HepG2 (cell line): Measurements from ENCODE around the gene LEP. TPM values are rescaled to one million over a fixed set of nuclear protein-coding genes. Genes with fewer than 3 reads are reported as not detected.

Experiments used
- ARID2 ChIP-seq: sonication (generic); formaldehyde crosslinking; IDR thresholded peaks from 2 replicates; pipeline ENCODE4 v1.8.1; 2022; ENCODE audit warnings: mild to moderate bottlenecking, missing genetic modification reagents, borderline replicate concordance
- CEBPB ChIP-seq: IDR thresholded peaks from 2 replicates; pipeline ENCODE4 v1.6.1; 2011; ENCODE audit warnings: low read depth, low read length, improper control_type of control experiment, borderline replicate concordance
- ISL2 ChIP-seq: sonication (generic); formaldehyde crosslinking; IDR thresholded peaks from 2 replicates; pipeline ENCODE4 v1.5.0; 2020; ENCODE audit warnings: missing genetic modification reagents
- JDP2 ChIP-seq: sonication (generic); formaldehyde crosslinking; IDR thresholded peaks from 2 replicates; pipeline ENCODE4 v1.8.1; 2022; ENCODE audit warnings: missing genetic modification reagents, borderline replicate concordance
- SALL1 ChIP-seq: sonication (generic); formaldehyde crosslinking; IDR thresholded peaks from 2 replicates; pipeline ENCODE4 v1.8.0; 2022; ENCODE audit warnings: mild to moderate bottlenecking, missing genetic modification reagents
- SKI ChIP-seq: fragments of 450-650 bp; IDR thresholded peaks from one replicate; pipeline ENCODE4 v1.6.1; 2018; ENCODE audit warnings: mild to moderate bottlenecking; ENCODE audit not compliant: partially characterized antibody
- ZNF317 ChIP-seq: sonication (generic); formaldehyde crosslinking; IDR thresholded peaks from 2 replicates; pipeline ENCODE4 v1.5.0; 2020; ENCODE audit warnings: mild to moderate bottlenecking, missing genetic modification reagents
- ZNF33B ChIP-seq: sonication (generic); formaldehyde crosslinking; IDR thresholded peaks from 2 replicates; pipeline ENCODE4 v1.5.1; 2020; ENCODE audit warnings: mild to moderate bottlenecking, missing genetic modification reagents
- ZNF354B ChIP-seq: sonication (generic); formaldehyde crosslinking; IDR thresholded peaks from 2 replicates; pipeline ENCODE4 v1.8.0; 2022; ENCODE audit warnings: mild to moderate bottlenecking, missing genetic modification reagents
- ZNF484 ChIP-seq: sonication (generic); formaldehyde crosslinking; IDR thresholded peaks from 2 replicates; pipeline ENCODE4 v1.5.1; 2020; ENCODE audit warnings: mild to moderate bottlenecking, low read depth, missing genetic modification reagents, borderline replicate concordance
- ZNF652 ChIP-seq: IDR thresholded peaks from 2 replicates; pipeline ENCODE4 v1.6.1; 2016; ENCODE audit warnings: low read depth, borderline replicate concordance
- ZNF879 ChIP-seq: sonication (generic); formaldehyde crosslinking; IDR thresholded peaks from 2 replicates; pipeline ENCODE4 v1.8.1; 2023; ENCODE audit warnings: missing genetic modification reagents
- ZSCAN12 ChIP-seq: sonication (generic); formaldehyde crosslinking; IDR thresholded peaks from 2 replicates; pipeline ENCODE4 v1.9.0; 2021; ENCODE audit warnings: mild to moderate bottlenecking, missing genetic modification reagents
- polyA plus RNA-seq, 8 experiments: library from polyadenylated mRNA; depleted of rRNA in 3 of 8; stranded (reverse) in 7 of 8; unstranded in 1 of 8; fragments of >200 nt; fragmentation: Illumina TruSeq in 4 of 8; extraction: Trizol in 4 of 8; gene quantifications; 2 replicates each; pipeline versions ENCODE4 v1.2.1 to v1.2.3, GENCODE V29; 2011 to 2016; ENCODE audit warnings: low read depth in 4 of 8, missing spikeins in 1 of 8, mixed read lengths in 1 of 8; ENCODE audit not compliant: insufficient read depth in 1 of 8
- total RNA-seq, 5 experiments: library from RNA; depleted of rRNA; stranded (reverse); fragments of >200 nt; fragmentation: Illumina TruSeq; extraction: Trizol; gene quantifications; 2 replicates each; pipeline ENCODE4 v1.2.3, GENCODE V29; 2016; ENCODE audit warnings: low read depth in 1 of 5
- TF ChIP-seq, protein P1 (sequence below): sonication (generic); formaldehyde crosslinking; conservative IDR thresholded peaks from 2 replicates; pipeline ENCODE4 v1.4.0; 2020; ENCODE audit warnings: missing genetic modification reagents
- TF ChIP-seq, protein P2 (sequence below): sonication (generic); formaldehyde crosslinking; IDR thresholded peaks from 2 replicates; pipeline ENCODE4 v1.5.1; 2020; ENCODE audit warnings: mild to moderate bottlenecking, missing genetic modification reagents, moderate library complexity
- TF ChIP-seq, protein P3 (sequence below): sonication (generic); formaldehyde crosslinking; IDR thresholded peaks from 2 replicates; pipeline ENCODE4 v1.4.0; 2020; ENCODE audit warnings: missing genetic modification reagents
- TF ChIP-seq, protein P4 (sequence below), 2 experiments: fragments of 450-650 bp in 1 of 2; sonication (generic) in 1 of 2; formaldehyde crosslinking; IDR thresholded peaks; 2 replicates each; pipeline versions ENCODE4 v1.5.0 to v1.8.0; 2020 to 2022; ENCODE audit warnings: mild to moderate bottlenecking in 1 of 2, missing genetic modification reagents in 1 of 2
- TF ChIP-seq, protein P5 (sequence below): sonication (generic); formaldehyde crosslinking; IDR thresholded peaks from 2 replicates; pipeline ENCODE4 v1.5.1; 2020; ENCODE audit warnings: missing genetic modification reagents, mild to moderate bottlenecking, borderline replicate concordance

LEP gene
- total and polyA plus RNA-seq, 2 of the 13 experiments (the other 11 are each of a cell fraction or from before 2014, with no cell fraction given): 0.05 TPM; not detected in 1

DNA sequence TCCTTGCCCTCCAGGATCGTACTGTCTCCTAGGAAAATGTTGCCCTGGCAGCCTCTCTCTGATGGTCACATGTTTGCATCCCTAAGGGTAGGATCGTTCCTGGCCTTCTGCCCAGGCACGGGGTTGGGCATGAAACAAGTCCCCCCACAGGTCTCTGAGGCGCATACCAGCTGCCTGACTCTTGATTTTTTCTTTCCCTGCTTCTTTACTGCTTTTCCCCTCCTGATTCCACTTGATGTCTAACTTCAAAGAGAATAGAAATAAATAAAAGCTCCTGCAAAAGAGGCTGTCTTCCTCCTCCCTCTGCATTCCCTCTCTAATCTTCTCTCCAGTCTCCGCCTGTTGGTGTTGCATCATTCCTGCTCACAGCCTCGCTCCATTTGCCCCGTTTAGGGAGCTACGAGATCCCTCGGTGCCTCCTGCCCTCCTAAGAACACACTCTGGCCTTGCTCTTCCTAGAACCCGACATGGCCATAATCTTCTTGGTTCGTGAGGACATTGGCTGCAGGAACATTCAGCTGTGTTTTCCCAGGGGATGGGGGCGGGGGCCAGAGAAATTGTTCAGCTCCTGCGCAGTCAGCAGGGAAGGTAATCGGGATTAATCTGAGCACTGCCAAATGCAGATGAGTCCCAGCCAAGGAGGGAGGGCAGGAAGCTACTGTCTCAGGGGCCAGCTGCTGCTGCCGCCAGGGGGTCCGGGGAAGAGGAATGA lies 26.0 kb downstream of the LEP start (continued):
- TF ChIP-seq, protein P1, sequence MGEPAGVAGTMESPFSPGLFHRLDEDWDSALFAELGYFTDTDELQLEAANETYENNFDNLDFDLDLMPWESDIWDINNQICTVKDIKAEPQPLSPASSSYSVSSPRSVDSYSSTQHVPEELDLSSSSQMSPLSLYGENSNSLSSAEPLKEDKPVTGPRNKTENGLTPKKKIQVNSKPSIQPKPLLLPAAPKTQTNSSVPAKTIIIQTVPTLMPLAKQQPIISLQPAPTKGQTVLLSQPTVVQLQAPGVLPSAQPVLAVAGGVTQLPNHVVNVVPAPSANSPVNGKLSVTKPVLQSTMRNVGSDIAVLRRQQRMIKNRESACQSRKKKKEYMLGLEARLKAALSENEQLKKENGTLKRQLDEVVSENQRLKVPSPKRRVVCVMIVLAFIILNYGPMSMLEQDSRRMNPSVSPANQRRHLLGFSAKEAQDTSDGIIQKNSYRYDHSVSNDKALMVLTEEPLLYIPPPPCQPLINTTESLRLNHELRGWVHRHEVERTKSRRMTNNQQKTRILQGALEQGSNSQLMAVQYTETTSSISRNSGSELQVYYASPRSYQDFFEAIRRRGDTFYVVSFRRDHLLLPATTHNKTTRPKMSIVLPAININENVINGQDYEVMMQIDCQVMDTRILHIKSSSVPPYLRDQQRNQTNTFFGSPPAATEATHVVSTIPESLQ (CRISPR knock-in tag): no peak
- TF ChIP-seq ZNF652 (CRISPR knock-in tag) (no peak), ZSCAN12 (CRISPR knock-in tag) (no peak), JDP2 (CRISPR knock-in tag) (no peak), ZNF317 (CRISPR knock-in tag) (no peak), SALL1 (peak; percentile 28; the same call in 1 of the 2 replicates), ISL2 (CRISPR knock-in tag) (no peak), ARID2 (CRISPR knock-in tag) (no peak), ZNF879 (CRISPR knock-in tag) (no peak), ZNF33B (CRISPR knock-in tag) (no peak), SKI (no peak), CEBPB (peak; percentile 86), ZNF484 (no peak), ZNF354B (CRISPR knock-in tag) (no peak)
- TF ChIP-seq, protein P2, sequence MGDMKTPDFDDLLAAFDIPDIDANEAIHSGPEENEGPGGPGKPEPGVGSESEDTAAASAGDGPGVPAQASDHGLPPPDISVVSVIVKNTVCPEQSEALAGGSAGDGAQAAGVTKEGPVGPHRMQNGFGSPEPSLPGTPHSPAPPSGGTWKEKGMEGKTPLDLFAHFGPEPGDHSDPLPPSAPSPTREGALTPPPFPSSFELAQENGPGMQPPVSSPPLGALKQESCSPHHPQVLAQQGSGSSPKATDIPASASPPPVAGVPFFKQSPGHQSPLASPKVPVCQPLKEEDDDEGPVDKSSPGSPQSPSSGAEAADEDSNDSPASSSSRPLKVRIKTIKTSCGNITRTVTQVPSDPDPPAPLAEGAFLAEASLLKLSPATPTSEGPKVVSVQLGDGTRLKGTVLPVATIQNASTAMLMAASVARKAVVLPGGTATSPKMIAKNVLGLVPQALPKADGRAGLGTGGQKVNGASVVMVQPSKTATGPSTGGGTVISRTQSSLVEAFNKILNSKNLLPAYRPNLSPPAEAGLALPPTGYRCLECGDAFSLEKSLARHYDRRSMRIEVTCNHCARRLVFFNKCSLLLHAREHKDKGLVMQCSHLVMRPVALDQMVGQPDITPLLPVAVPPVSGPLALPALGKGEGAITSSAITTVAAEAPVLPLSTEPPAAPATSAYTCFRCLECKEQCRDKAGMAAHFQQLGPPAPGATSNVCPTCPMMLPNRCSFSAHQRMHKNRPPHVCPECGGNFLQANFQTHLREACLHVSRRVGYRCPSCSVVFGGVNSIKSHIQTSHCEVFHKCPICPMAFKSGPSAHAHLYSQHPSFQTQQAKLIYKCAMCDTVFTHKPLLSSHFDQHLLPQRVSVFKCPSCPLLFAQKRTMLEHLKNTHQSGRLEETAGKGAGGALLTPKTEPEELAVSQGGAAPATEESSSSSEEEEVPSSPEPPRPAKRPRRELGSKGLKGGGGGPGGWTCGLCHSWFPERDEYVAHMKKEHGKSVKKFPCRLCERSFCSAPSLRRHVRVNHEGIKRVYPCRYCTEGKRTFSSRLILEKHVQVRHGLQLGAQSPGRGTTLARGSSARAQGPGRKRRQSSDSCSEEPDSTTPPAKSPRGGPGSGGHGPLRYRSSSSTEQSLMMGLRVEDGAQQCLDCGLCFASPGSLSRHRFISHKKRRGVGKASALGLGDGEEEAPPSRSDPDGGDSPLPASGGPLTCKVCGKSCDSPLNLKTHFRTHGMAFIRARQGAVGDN (CRISPR knock-in tag): no peak
- TF ChIP-seq, protein P3, sequence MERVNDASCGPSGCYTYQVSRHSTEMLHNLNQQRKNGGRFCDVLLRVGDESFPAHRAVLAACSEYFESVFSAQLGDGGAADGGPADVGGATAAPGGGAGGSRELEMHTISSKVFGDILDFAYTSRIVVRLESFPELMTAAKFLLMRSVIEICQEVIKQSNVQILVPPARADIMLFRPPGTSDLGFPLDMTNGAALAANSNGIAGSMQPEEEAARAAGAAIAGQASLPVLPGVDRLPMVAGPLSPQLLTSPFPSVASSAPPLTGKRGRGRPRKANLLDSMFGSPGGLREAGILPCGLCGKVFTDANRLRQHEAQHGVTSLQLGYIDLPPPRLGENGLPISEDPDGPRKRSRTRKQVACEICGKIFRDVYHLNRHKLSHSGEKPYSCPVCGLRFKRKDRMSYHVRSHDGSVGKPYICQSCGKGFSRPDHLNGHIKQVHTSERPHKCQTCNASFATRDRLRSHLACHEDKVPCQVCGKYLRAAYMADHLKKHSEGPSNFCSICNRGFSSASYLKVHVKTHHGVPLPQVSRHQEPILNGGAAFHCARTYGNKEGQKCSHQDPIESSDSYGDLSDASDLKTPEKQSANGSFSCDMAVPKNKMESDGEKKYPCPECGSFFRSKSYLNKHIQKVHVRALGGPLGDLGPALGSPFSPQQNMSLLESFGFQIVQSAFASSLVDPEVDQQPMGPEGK: 0 out of 2 replicates have a peak, but pooled peaks have one; percentile 13
- TF ChIP-seq, protein P4, sequence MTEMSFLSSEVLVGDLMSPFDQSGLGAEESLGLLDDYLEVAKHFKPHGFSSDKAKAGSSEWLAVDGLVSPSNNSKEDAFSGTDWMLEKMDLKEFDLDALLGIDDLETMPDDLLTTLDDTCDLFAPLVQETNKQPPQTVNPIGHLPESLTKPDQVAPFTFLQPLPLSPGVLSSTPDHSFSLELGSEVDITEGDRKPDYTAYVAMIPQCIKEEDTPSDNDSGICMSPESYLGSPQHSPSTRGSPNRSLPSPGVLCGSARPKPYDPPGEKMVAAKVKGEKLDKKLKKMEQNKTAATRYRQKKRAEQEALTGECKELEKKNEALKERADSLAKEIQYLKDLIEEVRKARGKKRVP (CRISPR knock-in tag; IDR thresholded peaks at IDR 0.05): peak in 1 of 2 experiments; percentile 95; a peak in 2 of 4 replicates
- TF ChIP-seq, protein P5, sequence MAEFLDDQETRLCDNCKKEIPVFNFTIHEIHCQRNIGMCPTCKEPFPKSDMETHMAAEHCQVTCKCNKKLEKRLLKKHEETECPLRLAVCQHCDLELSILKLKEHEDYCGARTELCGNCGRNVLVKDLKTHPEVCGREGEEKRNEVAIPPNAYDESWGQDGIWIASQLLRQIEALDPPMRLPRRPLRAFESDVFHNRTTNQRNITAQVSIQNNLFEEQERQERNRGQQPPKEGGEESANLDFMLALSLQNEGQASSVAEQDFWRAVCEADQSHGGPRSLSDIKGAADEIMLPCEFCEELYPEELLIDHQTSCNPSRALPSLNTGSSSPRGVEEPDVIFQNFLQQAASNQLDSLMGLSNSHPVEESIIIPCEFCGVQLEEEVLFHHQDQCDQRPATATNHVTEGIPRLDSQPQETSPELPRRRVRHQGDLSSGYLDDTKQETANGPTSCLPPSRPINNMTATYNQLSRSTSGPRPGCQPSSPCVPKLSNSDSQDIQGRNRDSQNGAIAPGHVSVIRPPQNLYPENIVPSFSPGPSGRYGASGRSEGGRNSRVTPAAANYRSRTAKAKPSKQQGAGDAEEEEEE (CRISPR knock-in tag): no peak
